Activated T-cell treated with anti-CD3 and anti-CD28 coated beads for 48 hours (primary cell): ENCODE measurements around the gene FAM47E.
"Not testable (repeated sequence)": the region's sequence is repeated elsewhere in the genome, so short reads cannot be mapped to it uniquely, and the experiment has no call there.

Experiments
- DNase-seq: peaks from one replicate; pipeline ENCODE4 v3.0.0-alpha.2; 2020; ENCODE audit warnings: low read depth

The FAM47E gene

GRCh38 chr4:76226418-76226817 is 25.1 kb upstream of the FAM47E start:
- DNase-seq = no peak

GRCh38 chr4:76232681-76233080 is 18.8 kb upstream of the FAM47E start:
- DNase-seq = no peak

GRCh38 chr4:76233083-76233482 is 18.4 kb upstream of the FAM47E start:
- DNase-seq = no peak

- DNase-seq = no peak
Observed at GRCh38 chr4:76233529-76233928, 18.0 kb upstream of the FAM47E start.

DNA sequence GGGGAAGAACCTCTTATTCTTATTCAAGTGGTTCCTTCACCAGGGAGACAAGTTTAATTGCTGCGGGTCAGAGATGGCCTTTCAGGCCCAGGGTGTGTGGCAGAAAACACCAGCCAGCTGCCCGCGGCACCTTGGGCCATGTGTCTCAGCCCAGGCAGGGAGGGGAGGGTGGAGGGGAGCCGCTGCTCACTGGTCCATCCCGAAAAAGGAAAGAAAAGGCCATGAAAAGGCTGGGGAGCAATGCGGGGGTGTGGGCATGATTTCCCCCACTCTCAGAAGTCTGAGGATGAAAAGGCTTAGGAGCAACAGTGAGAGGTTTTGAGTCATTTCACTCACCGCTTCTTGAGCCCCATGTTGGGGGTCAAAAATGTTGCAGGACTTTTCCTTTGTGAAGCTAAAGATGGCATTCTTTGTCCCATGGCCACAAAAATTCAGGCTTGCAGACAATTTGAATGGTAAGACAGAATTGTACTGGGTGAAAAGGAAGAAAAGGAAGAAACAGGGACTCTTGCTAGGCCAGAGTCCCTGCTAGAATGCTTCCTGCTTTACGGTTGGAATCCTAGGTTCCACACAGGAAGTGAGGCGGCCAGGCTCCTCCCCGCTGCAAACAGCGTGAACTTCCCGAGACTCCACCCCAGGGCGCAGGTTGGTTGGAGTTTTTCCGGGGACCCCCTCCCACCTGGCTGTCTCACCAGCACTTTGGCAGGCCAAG is 17.4 kb upstream of the FAM47E start:
- DNase-seq = no peak

DNA sequence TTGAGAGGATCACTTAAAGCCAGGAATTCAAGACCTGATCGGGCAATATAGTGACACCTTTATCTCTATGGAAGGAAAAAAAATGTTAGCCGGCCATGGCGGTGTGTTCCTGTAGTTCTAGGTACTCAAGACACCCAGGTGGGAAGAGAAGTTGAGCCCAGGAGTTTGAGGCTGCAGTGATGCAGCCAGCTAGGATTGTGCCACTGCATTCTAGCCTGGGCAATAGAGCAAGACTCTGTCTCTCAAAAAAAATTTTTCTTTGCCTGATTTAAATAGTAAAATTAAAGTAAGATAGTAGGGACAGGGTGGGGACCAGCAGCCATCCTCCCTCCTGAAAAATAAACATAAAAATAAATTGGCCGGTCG is 16.9 kb upstream of the FAM47E start:
- no peak for DNase-seq

GRCh38 chr4:76235407-76235806 is 16.1 kb upstream of the FAM47E start:
- no peak for DNase-seq

DNA sequence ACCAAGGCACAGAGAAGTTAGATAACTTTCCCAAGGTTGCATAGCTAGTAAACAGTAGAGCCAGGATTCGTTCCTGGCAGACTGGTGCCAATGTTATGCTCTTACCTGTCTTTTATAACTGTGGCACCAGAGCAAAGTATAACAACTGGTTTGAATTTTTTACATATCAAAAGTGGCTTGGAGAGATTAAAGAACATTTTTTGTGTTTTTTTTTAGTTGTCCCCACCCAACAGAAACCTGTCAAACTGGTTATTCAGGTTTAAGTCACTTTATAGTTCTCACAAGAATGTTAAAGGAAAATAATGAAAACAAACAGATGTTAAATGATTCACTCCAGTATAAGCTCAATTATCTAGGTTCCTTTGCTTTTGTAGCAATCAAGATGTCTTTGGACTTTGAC is 15.6 kb upstream of the FAM47E start:
- no peak for DNase-seq

- no peak for DNase-seq
Observed at GRCh38 chr4:76238236-76238635, 13.3 kb upstream of the FAM47E start.

- no peak for DNase-seq
Observed at GRCh38 chr4:76238701-76239100, 12.8 kb upstream of the FAM47E start.

DNA sequence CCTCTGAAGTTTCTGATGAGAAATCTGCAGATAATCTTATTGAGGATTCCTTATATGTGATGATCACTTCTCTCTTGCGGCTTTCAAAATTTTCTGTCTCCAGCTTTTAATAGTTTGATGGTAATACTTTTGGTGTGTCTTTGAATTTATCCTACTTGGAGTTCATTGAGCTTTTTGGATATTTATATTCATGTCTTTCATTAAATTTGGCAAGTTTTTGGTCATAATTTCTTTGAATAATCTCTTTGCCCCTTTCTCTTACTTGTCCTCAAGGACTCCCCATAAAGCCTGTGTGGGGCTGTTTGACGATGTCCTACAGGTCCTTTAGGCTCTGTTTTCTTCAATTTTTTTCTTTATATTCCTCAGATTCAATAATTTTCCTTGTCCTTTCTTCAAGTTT is 11.3 kb upstream of the FAM47E start:
- DNase-seq = no peak

DNA sequence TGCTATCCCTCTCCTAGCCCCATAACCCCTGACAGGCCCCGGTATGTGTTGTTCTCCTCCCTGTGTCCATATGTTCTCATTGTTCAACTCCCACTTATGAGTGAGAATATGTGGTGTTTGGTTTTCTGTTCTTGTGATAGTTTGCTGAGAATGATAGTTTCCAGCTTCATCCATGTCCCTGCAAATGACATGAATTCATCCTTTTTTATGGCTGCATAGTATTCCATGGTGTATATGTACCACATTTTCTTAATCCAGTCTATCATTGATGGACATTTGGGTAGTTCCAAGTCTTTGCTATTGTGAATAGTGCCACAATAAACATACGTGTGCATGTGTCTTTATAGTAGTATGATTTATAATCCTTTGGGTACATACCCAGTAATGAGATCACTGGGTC is 7.6 kb upstream of the FAM47E start:
- not testable (repeated sequence) for DNase-seq

DNA sequence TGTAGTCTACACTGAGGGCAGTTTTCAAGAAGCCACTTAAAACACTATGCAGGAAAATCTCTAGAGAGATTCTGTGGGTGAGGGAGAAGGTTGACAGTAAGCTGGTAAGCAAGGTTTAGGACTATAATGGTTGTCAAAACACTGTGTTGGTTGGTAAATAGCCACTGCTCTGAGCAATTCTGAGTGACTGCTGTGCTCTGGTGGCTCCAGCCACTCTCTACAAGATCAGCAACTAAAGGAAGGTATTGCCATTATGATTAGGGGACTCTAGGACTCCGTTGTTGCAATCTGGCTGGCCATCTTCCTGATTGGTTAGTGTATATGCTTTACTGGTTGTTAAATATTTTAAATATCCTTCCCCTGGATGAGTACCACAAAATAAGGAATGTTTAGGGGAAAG is 5.5 kb upstream of the FAM47E start:
- no peak for DNase-seq

GRCh38 chr4:76246852-76247251 is 4.7 kb upstream of the FAM47E start:
- DNase-seq = no peak

- no peak for DNase-seq
Observed at GRCh38 chr4:76250962-76251361, 559 bp upstream of the FAM47E start.

GRCh38 chr4:76252271-76252653 is 741 bp downstream of the FAM47E start:
- no peak for DNase-seq

GRCh38 chr4:76253511-76253910 is 2.0 kb downstream of the FAM47E start:
- DNase-seq = no peak

DNA sequence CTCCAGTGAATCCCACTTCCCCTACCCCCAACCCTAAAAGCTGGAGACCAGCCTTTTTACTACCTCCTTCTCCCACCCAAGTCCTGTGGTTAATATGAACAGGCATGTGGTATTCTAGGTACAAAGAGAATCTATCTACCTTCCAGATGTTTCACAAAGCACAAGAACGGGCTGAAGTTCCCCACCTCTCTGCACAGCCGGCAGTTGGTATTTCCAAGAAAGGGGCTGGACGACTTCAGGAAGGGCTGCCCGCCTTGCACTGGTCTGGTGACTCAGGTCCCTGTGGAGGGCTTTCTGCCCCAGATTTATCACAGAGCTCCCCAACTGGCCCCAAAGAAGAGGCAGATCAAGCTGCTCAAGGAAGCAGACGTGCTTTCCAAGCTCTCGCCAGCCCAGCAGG is 4.5 kb downstream of the FAM47E start:
- DNase-seq = no peak

DNA sequence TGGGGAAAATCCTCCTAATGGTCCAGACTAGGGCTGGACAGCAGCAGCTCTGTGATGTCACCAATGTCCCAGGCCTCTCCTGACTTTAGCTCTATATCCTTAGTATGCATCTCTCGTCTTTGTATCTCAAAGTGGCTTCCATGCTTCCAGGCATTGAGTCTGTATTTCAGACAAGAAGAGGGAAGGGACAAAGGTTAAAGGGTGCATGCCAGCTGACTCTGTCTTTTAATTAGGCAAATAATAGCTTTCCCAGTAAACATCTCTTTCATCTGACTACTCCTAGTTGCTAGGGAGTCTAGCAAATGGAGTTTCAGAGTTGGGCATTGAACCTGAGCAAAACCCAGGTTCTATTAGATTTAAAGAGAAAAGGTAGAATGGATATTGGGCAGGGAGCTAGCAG is 5.4 kb downstream of the FAM47E start:
- DNase-seq = no peak

DNA sequence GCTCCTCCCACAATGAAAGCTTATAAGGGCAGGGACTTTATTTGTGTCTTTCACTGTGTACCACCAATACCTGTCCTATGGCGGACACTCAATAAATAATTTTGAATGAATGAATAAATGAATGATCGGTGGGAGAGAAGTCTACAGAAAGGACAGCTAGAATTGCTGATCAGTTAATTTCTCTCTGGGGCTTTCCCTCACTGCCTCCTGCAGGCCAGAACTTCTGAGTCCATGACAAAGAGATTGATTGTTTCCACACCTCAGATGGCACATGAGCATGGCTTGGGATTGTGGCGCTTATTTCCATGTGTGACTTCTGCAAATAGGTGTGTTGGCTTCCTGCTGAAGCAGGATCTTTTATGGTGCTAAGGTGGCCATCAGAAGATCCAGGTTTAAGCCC is 6.3 kb downstream of the FAM47E start:
- DNase-seq = no peak

DNA sequence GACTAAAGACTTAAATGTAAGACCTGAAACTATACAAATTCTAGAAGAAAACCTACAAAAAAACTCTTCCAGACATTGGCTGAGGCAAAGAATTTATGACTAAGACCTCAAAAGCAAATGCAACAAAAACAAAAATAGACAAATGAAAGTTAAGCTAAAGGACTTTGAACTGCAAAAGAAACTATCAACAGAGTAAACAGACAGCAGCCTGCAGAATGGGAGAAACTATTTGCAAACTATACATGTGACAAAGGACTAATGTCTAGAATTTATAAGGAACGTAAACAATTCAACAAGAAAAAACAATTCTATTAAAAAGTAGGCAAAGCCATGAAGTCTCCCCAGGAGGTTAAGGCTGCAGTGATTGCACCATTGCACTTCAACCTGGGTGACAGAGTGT is 9.1 kb downstream of the FAM47E start:
- DNase-seq = no peak

GRCh38 chr4:76265631-76266218 is 14.2 kb downstream of the FAM47E start:
- no peak for DNase-seq

- DNase-seq = no peak
Observed at GRCh38 chr4:76266627-76267026, 15.1 kb downstream of the FAM47E start.

- DNase-seq = no peak
Observed at GRCh38 chr4:76267811-76268210, 16.3 kb downstream of the FAM47E start.
